ENCODE measurements around the gene KSR2. TPM values are rescaled to one million over a fixed set of nuclear protein-coding genes. Genes with fewer than 3 reads are reported as not detected.

KSR2 gene
- total and polyA plus RNA-seq, 9 donors, result under 0.01 to 0.14 (median 0.04) TPM; not detected in 3

- peaks cover 4% of the 10 kb centered on the region for H3K27me3 ChIP-seq (ENCODE audit: control insufficient read depth, insufficient read depth, low read length)
- no peak overlapping the region for H3K27ac ChIP-seq (ENCODE audit: low read length)
- H3K9me3 ChIP-seq (replicated peaks; ENCODE audit: control insufficient read depth, low read depth, low read length), result no peaks in the 10 kb centered on the region
- no peaks in the 10 kb centered on the region for H3K4me1 ChIP-seq (ENCODE audit: control insufficient read depth, insufficient read depth, low read length)
- H3K4me3 ChIP-seq (ENCODE audit: low read length), result no peak overlapping the region
- WGBS (ENCODE audit: insufficient coverage), result 74% methylated on average over 4 of the region's 5 CpGs
- H3K36me3 ChIP-seq (ENCODE audit: control insufficient read depth, insufficient read depth, low read length), result no peaks in the 10 kb centered on the region
- DNase-seq, result no peak
Observed at GRCh38 chr12:117486840-117487659, 481.7 kb downstream of the KSR2 start.

- H3K27me3 ChIP-seq (ENCODE audit: control insufficient read depth, insufficient read depth, low read length), result peaks cover 5% of the 10 kb centered on the region
- H3K4me3 ChIP-seq (ENCODE audit: low read length), result no peak overlapping the region
- H3K27ac ChIP-seq (ENCODE audit: low read length), result no peak overlapping the region
- H3K9me3 ChIP-seq (replicated peaks; ENCODE audit: control insufficient read depth, low read depth, low read length), result peaks cover 2% of the 10 kb centered on the region
- H3K36me3 ChIP-seq (ENCODE audit: control insufficient read depth, insufficient read depth, low read length), result no peaks in the 10 kb centered on the region
- DNase-seq, result no peak
- WGBS (ENCODE audit: insufficient coverage), result 37% methylated on average over 4 of the region's 10 CpGs
- H3K4me1 ChIP-seq (ENCODE audit: control insufficient read depth, insufficient read depth, low read length), result no peaks in the 10 kb centered on the region
Observed at GRCh38 chr12:117485984-117486839, 482.6 kb downstream of the KSR2 start.

GRCh38 chr12:117484901-117485300 is 483.9 kb downstream of the KSR2 start:
- 80% methylated on average over 1 of the region's 3 CpGs for WGBS (ENCODE audit: insufficient coverage)
- Histone ChIP-seq H3K9me3 (replicated peaks; ENCODE audit: control insufficient read depth, low read depth, low read length) (peaks cover 2% of the 10 kb centered on the region), H3K27me3 (ENCODE audit: control insufficient read depth, insufficient read depth, low read length) (peaks cover 5% of the 10 kb centered on the region), H3K4me3 (ENCODE audit: low read length) (no peak overlapping the region), H3K27ac (ENCODE audit: low read length) (no peak overlapping the region), H3K36me3 (ENCODE audit: control insufficient read depth, insufficient read depth, low read length) (no peaks in the 10 kb centered on the region), H3K4me1 (ENCODE audit: control insufficient read depth, insufficient read depth, low read length) (no peaks in the 10 kb centered on the region)
- DNase-seq, result no peak

- Histone ChIP-seq H3K4me3 (ENCODE audit: low read length) (no peak overlapping the region), H3K36me3 (ENCODE audit: control insufficient read depth, insufficient read depth, low read length) (no peaks in the 10 kb centered on the region), H3K9me3 (replicated peaks; ENCODE audit: control insufficient read depth, low read depth, low read length) (peaks cover 2% of the 10 kb centered on the region), H3K27ac (ENCODE audit: low read length) (no peak overlapping the region), H3K4me1 (ENCODE audit: control insufficient read depth, insufficient read depth, low read length) (no peaks in the 10 kb centered on the region), H3K27me3 (ENCODE audit: control insufficient read depth, insufficient read depth, low read length) (peaks cover 5% of the 10 kb centered on the region)
- 60% methylated on average over 1 of the region's 5 CpGs for WGBS (ENCODE audit: insufficient coverage)
- no peak for DNase-seq
Observed at GRCh38 chr12:117483501-117483900, 485.3 kb downstream of the KSR2 start.

- Histone ChIP-seq H3K27ac (ENCODE audit: low read length) (no peak overlapping the region), H3K4me3 (ENCODE audit: low read length) (no peak overlapping the region), H3K36me3 (ENCODE audit: control insufficient read depth, insufficient read depth, low read length) (no peaks in the 10 kb centered on the region), H3K9me3 (replicated peaks; ENCODE audit: control insufficient read depth, low read depth, low read length) (peaks cover 2% of the 10 kb centered on the region), H3K4me1 (ENCODE audit: control insufficient read depth, insufficient read depth, low read length) (no peaks in the 10 kb centered on the region), H3K27me3 (ENCODE audit: control insufficient read depth, insufficient read depth, low read length) (peaks cover 7% of the 10 kb centered on the region)
- no peak for DNase-seq
- no CpG with 5 or more reads among the region's 1 CpG for WGBS (ENCODE audit: insufficient coverage)
Observed at GRCh38 chr12:117481470-117481869, 487.3 kb downstream of the KSR2 start.

- WGBS (ENCODE audit: insufficient coverage), result 76% methylated on average over 6 of the region's 7 CpGs
- Histone ChIP-seq H3K9me3 (replicated peaks; ENCODE audit: control insufficient read depth, low read depth, low read length) (no peaks in the 10 kb centered on the region), H3K36me3 (ENCODE audit: control insufficient read depth, insufficient read depth, low read length) (no peaks in the 10 kb centered on the region), H3K4me1 (ENCODE audit: control insufficient read depth, insufficient read depth, low read length) (no peaks in the 10 kb centered on the region), H3K4me3 (ENCODE audit: low read length) (no peak overlapping the region), H3K27ac (ENCODE audit: low read length) (no peak overlapping the region), H3K27me3 (ENCODE audit: control insufficient read depth, insufficient read depth, low read length) (peaks cover 5% of the 10 kb centered on the region)
- DNase-seq, result no peak
Observed at GRCh38 chr12:117476341-117476740, 492.4 kb downstream of the KSR2 start.

GRCh38 chr12:117473856-117474255 is 494.9 kb downstream of the KSR2 start:
- no CpG with 5 or more reads among the region's 3 CpGs for WGBS (ENCODE audit: insufficient coverage)
- Histone ChIP-seq H3K9me3 (replicated peaks; ENCODE audit: control insufficient read depth, low read depth, low read length) (peaks cover 5% of the 10 kb centered on the region), H3K4me1 (ENCODE audit: control insufficient read depth, insufficient read depth, low read length) (no peaks in the 10 kb centered on the region), H3K36me3 (ENCODE audit: control insufficient read depth, insufficient read depth, low read length) (no peaks in the 10 kb centered on the region), H3K27me3 (ENCODE audit: control insufficient read depth, insufficient read depth, low read length) (peaks cover 5% of the 10 kb centered on the region), H3K4me3 (ENCODE audit: low read length) (no peak overlapping the region), H3K27ac (ENCODE audit: low read length) (no peak overlapping the region)
- DNase-seq, result no peak

GRCh38 chr12:117472983-117473382 is 495.8 kb downstream of the KSR2 start:
- Histone ChIP-seq H3K36me3 (ENCODE audit: control insufficient read depth, insufficient read depth, low read length) (no peaks in the 10 kb centered on the region), H3K9me3 (replicated peaks; ENCODE audit: control insufficient read depth, low read depth, low read length) (peaks cover 5% of the 10 kb centered on the region), H3K27me3 (ENCODE audit: control insufficient read depth, insufficient read depth, low read length) (peaks cover 4% of the 10 kb centered on the region), H3K4me3 (ENCODE audit: low read length) (no peak overlapping the region), H3K27ac (ENCODE audit: low read length) (no peak overlapping the region), H3K4me1 (ENCODE audit: control insufficient read depth, insufficient read depth, low read length) (no peaks in the 10 kb centered on the region)
- no peak for DNase-seq
- WGBS (ENCODE audit: insufficient coverage), result 0% methylated on average over 2 of the region's 5 CpGs

GRCh38 chr12:117470804-117471203 is 498.0 kb downstream of the KSR2 start:
- no peaks in the 10 kb centered on the region for H3K4me1 ChIP-seq (ENCODE audit: control insufficient read depth, insufficient read depth, low read length)
- peaks cover 5% of the 10 kb centered on the region for H3K9me3 ChIP-seq (replicated peaks; ENCODE audit: control insufficient read depth, low read depth, low read length)
- WGBS (ENCODE audit: insufficient coverage), result 100% methylated on average over 1 of the region's 2 CpGs
- H3K27me3 ChIP-seq (ENCODE audit: control insufficient read depth, insufficient read depth, low read length), result peaks cover 2% of the 10 kb centered on the region
- DNase-seq, result no peak
- H3K4me3 ChIP-seq (ENCODE audit: low read length), result no peak overlapping the region
- no peaks in the 10 kb centered on the region for H3K36me3 ChIP-seq (ENCODE audit: control insufficient read depth, insufficient read depth, low read length)
- H3K27ac ChIP-seq (ENCODE audit: low read length), result no peak overlapping the region

- no peak for DNase-seq
- H3K36me3 ChIP-seq (ENCODE audit: control insufficient read depth, insufficient read depth, low read length), result no peaks in the 10 kb centered on the region
- H3K27me3 ChIP-seq (ENCODE audit: control insufficient read depth, insufficient read depth, low read length), result peaks cover 2% of the 10 kb centered on the region
- H3K9me3 ChIP-seq (replicated peaks; ENCODE audit: control insufficient read depth, low read depth, low read length), result peaks cover 5% of the 10 kb centered on the region
- no peaks in the 10 kb centered on the region for H3K4me1 ChIP-seq (ENCODE audit: control insufficient read depth, insufficient read depth, low read length)
- no peak overlapping the region for H3K27ac ChIP-seq (ENCODE audit: low read length)
- H3K4me3 ChIP-seq (ENCODE audit: low read length), result no peak overlapping the region
- 79% methylated on average over 3 of the region's 4 CpGs for WGBS (ENCODE audit: insufficient coverage)
Observed at GRCh38 chr12:117469883-117470483, 498.8 kb downstream of the KSR2 start.
